Measurements from ENCODE around the gene MCTP2. TPM values are rescaled to one million over a fixed set of nuclear protein-coding genes. Genes with fewer than 3 reads are reported as not detected.

The MCTP2 gene
- total and polyA plus RNA-seq, 2 donors (not counting 1 experiment from before 2014, with no cell fraction given) = 38.3 to 64.8 TPM

DNA sequence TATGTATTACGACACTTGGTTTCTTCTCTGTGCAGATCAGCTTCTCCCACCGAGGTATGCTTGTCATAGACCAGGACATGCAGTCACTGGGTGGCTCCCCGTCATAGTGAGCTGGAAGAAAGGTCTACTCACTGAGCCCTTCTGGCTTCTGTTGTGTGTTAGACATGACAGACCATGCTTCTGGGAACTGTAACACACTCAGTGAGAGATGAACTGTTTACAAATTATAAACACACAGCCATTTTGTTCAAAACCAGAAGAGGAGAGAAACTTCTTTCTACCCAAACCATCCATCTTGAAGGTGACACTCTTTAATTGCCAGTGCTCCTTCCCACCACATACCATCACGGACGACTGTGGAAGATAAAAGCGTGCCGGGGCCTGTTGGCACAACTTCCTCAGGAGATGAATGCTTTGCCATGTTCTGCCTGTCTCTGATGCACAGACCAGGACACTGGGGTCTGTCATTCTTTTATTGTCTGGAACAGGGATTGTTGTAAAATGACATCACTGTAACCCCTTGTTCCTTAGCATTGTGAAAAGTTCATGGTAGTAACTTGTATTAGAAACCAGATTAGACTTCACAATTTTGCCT is 214.3 kb downstream of the MCTP2 start:
- Mint-ChIP-seq H3K27me3 (no peaks in the 10 kb centered on the region), H3K4me1 (no peaks in the 10 kb centered on the region), H3K27ac (no peak overlapping the region), H3K9me3 (ENCODE audit: insufficient read depth) (no peaks in the 10 kb centered on the region), H3K4me3 (no peak overlapping the region)
- Histone ChIP-seq H4K20me1 (ENCODE audit: control insufficient read depth, insufficient read depth, low read length, poor library complexity, severe bottlenecking) (no peaks in the 10 kb centered on the region), H3K36me3 (replicated peaks in 1 of 2; ENCODE audit: control extremely low read depth in 1 of 2, control insufficient read depth in 1 of 2, extremely low read depth in 1 of 2, insufficient read depth in 2 of 2, low read length in 1 of 2) (peaks cover 23 to 32% of the 10 kb centered on the region in 2 experiments), H3K4me3 (ENCODE audit: control extremely low read depth in 1 of 5, extremely low read depth in 1 of 5, insufficient read depth in 1 of 5, low read depth in 2 of 5, low read length in 4 of 5) (no peak overlapping the region), H3K27me3 (replicated peaks in 1 of 4; ENCODE audit: control extremely low read depth in 1 of 4, control insufficient read depth in 3 of 4, insufficient read depth in 4 of 4, low read length in 3 of 4) (no peaks in the 10 kb centered on the region), H3K9ac (ENCODE audit: low read length) (no peak overlapping the region), H3K4me2 (replicated peaks; ENCODE audit: low read depth, low read length, poor library complexity, severe bottlenecking) (no peak overlapping the region), H3K27ac (ENCODE audit: low read length in 2 of 2) (no peak overlapping the region), H3K4me1 (ENCODE audit: control insufficient read depth in 2 of 2, insufficient read depth in 2 of 2, low read length in 2 of 2) (no peaks in the 10 kb centered on the region), H3K9me3 (ENCODE audit: control extremely low read depth in 1 of 3, control insufficient read depth in 2 of 3, insufficient read depth in 1 of 3, low read length in 2 of 3) (no peaks in the 10 kb centered on the region), H2AFZ (ENCODE audit: insufficient read depth, low read depth, low read length, poor library complexity, severe bottlenecking) (no peak overlapping the region), H3K79me2 (ENCODE audit: control insufficient read depth, insufficient read depth, low read length) (no peaks in the 10 kb centered on the region)
- TF ChIP-seq CTCF (IDR thresholded peaks at IDR 0.05) = no peak
- TF ChIP-seq EZH2 (IDR thresholded peaks at IDR 0.05; ENCODE audit: borderline replicate concordance, insufficient read depth, low read depth, low read length, poor library complexity, severe bottlenecking) = no peak
- no peak for DNase-seq
- POLR2A ChIA-PET = no interaction called here
- intact Hi-C loops (cut with micrococcal nuclease) = no loop called here
- no peak for ATAC-seq (ENCODE audit: low read depth)
- CTCF ChIA-PET = interaction anchor here (1.5 kb wide), 1 partner anchor 33 kb away, joined by 3 read pairs; no protein-coding TSS in a partner anchor
- WGBS (ENCODE audit: insufficient coverage) = 96% methylated on average over 5 of the region's 7 CpGs

- CTCF ChIA-PET = no interaction called here
- no peaks in the 10 kb centered on the region for H3K27me3 Mint-ChIP-seq
- intact Hi-C loops (cut with micrococcal nuclease) = no loop called here
Observed at GRCh38 chr15:94446441-94446840, 215.1 kb downstream of the MCTP2 start.

More at GRCh38 chr15:94446441-94446840, 215.1 kb downstream of the MCTP2 start:
- DNase-seq (no peak), ATAC-seq (ENCODE audit: low read depth) (no peak)
- H3K27ac Mint-ChIP-seq = no peak overlapping the region
- Histone ChIP-seq H3K9ac (ENCODE audit: low read length) (no peak overlapping the region), H3K27ac (ENCODE audit: low read length in 2 of 2) (no peak overlapping the region), H3K36me3 (replicated peaks in 1 of 2; ENCODE audit: control extremely low read depth in 1 of 2, control insufficient read depth in 1 of 2, extremely low read depth in 1 of 2, insufficient read depth in 2 of 2, low read length in 1 of 2) (peaks cover 23 to 33% of the 10 kb centered on the region in 2 experiments), H3K4me2 (replicated peaks; ENCODE audit: low read depth, low read length, poor library complexity, severe bottlenecking) (no peak overlapping the region), H3K27me3 (replicated peaks in 1 of 4; ENCODE audit: control extremely low read depth in 1 of 4, control insufficient read depth in 3 of 4, insufficient read depth in 4 of 4, low read length in 3 of 4) (no peaks in the 10 kb centered on the region), H4K20me1 (ENCODE audit: control insufficient read depth, insufficient read depth, low read length, poor library complexity, severe bottlenecking) (no peaks in the 10 kb centered on the region), H3K4me3 (ENCODE audit: control extremely low read depth in 1 of 5, extremely low read depth in 1 of 5, insufficient read depth in 1 of 5, low read depth in 2 of 5, low read length in 4 of 5) (no peak overlapping the region), H2AFZ (ENCODE audit: insufficient read depth, low read depth, low read length, poor library complexity, severe bottlenecking) (no peak overlapping the region), H3K9me3 (ENCODE audit: control extremely low read depth in 1 of 3, control insufficient read depth in 2 of 3, insufficient read depth in 1 of 3, low read length in 2 of 3) (no peaks in the 10 kb centered on the region), H3K4me1 (ENCODE audit: control insufficient read depth in 2 of 2, insufficient read depth in 2 of 2, low read length in 2 of 2) (no peaks in the 10 kb centered on the region), H3K79me2 (ENCODE audit: control insufficient read depth, insufficient read depth, low read length) (no peaks in the 10 kb centered on the region)
- H3K4me1 Mint-ChIP-seq = no peaks in the 10 kb centered on the region
- POLR2A ChIA-PET = no interaction called here
- no peak overlapping the region for H3K4me3 Mint-ChIP-seq
- no peaks in the 10 kb centered on the region for H3K9me3 Mint-ChIP-seq (ENCODE audit: insufficient read depth)
- TF ChIP-seq EZH2 (IDR thresholded peaks at IDR 0.05; ENCODE audit: borderline replicate concordance, insufficient read depth, low read depth, low read length, poor library complexity, severe bottlenecking) (no peak), CTCF (IDR thresholded peaks at IDR 0.05) (no peak)
